ENCODE results near the gene TET2.

TET2 gene

DNA sequence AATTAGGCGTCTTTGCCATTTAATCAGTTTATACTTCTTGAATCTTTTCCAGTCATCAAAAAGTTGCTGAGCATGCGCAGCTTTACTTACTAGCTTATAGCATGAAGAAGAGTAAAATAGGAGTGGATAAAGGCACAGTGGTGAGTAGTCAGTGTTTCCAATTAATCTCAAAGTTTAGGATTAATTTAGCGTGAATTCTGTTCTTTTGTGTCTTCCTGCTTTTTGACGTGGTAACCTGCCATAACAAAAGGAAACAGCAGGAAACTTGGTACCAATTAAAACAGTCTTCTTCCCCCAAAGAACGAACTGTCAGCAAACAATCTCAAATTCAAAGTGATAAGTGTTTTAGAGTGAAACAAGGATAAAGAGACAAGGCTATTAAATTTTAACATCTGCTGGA lies 61.9 kb downstream of the TET2 start:
- DNase-seq (ENCODE audit: low read depth, low spot score), result no peak
- no peak overlapping the region for H3K4me3 ChIP-seq (ENCODE audit: low read length)

DNA sequence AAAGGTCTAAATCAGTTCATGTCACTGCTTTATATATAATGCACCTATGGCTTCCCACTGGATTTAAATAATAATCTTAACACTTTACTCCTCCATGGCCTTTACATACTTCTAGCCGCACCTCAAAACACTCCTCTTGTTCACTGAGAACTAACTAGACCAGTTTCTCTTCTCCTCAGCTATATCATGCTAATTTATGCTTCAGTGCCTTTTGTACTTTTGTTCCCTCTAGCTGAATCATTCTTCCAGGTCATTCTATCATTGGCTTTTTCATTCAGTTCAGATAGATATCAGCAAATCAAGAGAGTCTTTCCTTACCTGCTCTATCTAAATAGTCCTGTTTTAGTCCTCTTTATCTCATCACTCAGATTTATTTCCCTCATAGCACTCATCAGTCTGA lies 64.2 kb downstream of the TET2 start:
- DNase-seq (ENCODE audit: low read depth, low spot score), result no peak
- H3K4me3 ChIP-seq (ENCODE audit: low read length), result no peak overlapping the region

GRCh38 chr4:105215609-105216313 lies 69.1 kb downstream of the TET2 start:
- no peak for DNase-seq (ENCODE audit: low read depth, low spot score)

DNA sequence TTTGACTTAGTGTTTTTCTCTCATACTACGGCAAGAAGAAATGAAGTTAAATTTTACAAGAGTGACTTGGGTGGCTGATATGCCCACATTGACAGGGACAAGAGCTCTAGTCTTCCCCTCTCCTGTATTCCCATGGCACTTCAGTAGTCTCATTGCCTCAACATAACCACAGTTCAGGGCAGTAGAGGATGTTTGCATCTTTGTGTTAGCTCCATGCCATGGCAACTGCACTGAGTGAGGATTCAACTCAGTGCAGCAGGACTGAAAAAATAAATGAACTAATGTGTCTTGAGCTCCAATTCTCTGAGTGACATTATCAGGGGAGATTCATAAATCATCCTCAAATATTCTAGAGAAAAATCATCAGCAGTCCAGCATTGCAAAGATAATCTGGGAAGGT lies 78.8 kb downstream of the TET2 start:
- no peak overlapping the region for H3K4me3 ChIP-seq (ENCODE audit: low read length)
- no peak for DNase-seq (ENCODE audit: low read depth, low spot score)

More at GRCh38 chr4:105215609-105216313, 69.1 kb downstream of the TET2 start:
- H3K4me3 ChIP-seq (ENCODE audit: low read length), result no peak overlapping the region

DNA sequence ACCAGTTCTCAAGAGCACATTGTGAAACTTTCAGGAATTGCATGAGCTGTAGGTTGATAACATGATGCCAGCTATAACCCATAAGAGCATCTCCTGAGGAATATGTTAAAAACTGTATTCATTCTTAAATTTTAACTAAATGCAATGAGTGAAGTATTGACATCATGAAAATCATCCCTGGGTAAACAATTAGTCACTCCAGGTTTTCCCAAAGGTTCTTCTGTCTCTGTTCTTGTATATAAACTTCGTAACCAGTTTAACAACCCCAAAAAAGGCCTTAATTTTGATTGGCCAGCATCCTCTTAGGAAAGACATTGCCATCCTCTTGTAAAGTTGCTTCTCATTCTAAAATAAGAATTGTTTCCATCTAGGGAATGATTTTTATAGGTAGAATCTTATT lies 80.4 kb downstream of the TET2 start:
- DNase-seq (ENCODE audit: low read depth, low spot score), result no peak
- H3K4me3 ChIP-seq (ENCODE audit: low read length), result no peak overlapping the region

DNA sequence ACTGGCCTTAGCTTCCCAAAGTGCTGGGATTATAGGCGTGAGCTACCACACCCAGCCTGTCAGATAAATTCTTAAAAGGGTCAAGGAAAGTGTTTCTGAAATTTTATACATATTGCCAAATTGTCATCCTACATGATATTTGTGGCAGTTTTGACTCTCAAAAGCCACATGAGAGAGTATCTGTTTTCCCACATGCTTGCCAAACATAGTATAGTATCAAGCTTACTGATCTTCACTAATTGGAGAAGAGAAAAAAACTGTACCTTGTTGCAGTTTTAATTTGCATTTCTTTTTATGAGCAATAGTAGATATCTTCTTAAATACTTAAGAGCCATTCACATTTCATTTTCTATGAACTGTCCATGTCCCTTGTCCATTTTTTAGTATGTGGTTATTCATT lies 83.6 kb downstream of the TET2 start:
- no peak overlapping the region for H3K4me3 ChIP-seq (ENCODE audit: low read length)
- DNase-seq (ENCODE audit: low read depth, low spot score), result no peak

DNA sequence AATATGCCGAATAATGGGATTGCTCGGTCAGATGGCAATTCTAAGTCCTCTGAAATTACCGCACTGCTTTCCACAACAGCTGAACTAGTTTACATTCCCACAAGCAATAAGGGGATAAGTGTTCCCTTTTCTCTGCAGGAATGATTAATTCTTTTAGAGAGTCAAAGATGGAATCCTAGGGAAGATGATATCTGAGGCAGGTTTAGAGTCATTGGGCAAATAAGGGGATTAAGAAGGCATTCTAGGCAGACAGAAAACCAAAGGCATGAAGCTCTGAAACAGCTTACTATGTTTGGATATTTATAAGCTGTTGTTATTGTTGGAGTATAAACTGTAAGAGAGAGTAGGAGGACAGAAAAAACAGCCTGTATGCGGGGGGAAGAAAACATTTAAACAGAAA lies 85.7 kb downstream of the TET2 start:
- no peak for DNase-seq (ENCODE audit: low read depth, low spot score)
- H3K4me3 ChIP-seq (ENCODE audit: low read length), result no peak overlapping the region

DNA sequence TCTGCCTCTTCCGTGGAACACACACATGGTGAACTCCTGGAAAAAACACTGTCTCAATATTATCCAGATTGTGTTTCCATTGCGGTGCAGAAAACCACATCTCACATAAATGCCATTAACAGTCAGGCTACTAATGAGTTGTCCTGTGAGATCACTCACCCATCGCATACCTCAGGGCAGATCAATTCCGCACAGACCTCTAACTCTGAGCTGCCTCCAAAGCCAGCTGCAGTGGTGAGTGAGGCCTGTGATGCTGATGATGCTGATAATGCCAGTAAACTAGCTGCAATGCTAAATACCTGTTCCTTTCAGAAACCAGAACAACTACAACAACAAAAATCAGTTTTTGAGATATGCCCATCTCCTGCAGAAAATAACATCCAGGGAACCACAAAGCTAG lies 87.9 kb downstream of the TET2 start:
- no peak for DNase-seq (ENCODE audit: low read depth, low spot score)
- H3K4me3 ChIP-seq (ENCODE audit: low read length), result no peak overlapping the region

DNA sequence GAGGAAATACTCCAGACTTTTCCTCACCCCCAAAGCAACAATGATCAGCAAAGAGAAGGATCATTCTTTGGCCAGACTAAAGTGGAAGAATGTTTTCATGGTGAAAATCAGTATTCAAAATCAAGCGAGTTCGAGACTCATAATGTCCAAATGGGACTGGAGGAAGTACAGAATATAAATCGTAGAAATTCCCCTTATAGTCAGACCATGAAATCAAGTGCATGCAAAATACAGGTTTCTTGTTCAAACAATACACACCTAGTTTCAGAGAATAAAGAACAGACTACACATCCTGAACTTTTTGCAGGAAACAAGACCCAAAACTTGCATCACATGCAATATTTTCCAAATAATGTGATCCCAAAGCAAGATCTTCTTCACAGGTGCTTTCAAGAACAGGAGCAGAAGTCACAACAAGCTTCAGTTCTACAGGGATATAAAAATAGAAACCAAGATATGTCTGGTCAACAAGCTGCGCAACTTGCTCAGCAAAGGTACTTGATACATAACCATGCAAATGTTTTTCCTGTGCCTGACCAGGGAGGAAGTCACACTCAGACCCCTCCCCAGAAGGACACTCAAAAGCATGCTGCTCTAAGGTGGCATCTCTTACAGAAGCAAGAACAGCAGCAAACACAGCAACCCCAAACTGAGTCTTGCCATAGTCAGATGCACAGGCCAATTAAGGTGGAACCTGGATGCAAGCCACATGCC lies 89.7 kb downstream of the TET2 start:
- H3K4me3 ChIP-seq (ENCODE audit: low read length), result no peak overlapping the region
- DNase-seq (ENCODE audit: low read depth, low spot score), result no peak

DNA sequence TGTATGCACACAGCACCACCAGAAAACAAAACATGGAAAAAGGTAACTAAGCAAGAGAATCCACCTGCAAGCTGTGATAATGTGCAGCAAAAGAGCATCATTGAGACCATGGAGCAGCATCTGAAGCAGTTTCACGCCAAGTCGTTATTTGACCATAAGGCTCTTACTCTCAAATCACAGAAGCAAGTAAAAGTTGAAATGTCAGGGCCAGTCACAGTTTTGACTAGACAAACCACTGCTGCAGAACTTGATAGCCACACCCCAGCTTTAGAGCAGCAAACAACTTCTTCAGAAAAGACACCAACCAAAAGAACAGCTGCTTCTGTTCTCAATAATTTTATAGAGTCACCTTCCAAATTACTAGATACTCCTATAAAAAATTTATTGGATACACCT lies 90.2 kb downstream of the TET2 start:
- DNase-seq (ENCODE audit: low read depth, low spot score), result no peak
- no peak overlapping the region for H3K4me3 ChIP-seq (ENCODE audit: low read length)

GRCh38 chr4:105240037-105240436 lies 93.4 kb downstream of the TET2 start:
- no peak overlapping the region for H3K4me3 ChIP-seq (ENCODE audit: low read length)
- no peak for DNase-seq (ENCODE audit: low read depth, low spot score)

DNA sequence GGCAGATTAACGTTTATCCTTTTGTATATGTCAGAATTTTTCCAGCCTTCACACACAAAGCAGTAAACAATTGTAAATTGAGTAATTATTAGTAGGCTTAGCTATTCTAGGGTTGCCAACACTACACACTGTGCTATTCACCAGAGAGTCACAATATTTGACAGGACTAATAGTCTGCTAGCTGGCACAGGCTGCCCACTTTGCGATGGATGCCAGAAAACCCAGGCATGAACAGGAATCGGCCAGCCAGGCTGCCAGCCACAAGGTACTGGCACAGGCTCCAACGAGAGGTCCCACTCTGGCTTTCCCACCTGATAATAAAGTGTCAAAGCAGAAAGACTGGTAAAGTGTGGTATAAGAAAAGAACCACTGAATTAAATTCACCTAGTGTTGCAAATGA lies 94.8 kb downstream of the TET2 start:
- H3K4me3 ChIP-seq (ENCODE audit: low read length), result no peak overlapping the region
- DNase-seq (ENCODE audit: low read depth, low spot score), result no peak

DNA sequence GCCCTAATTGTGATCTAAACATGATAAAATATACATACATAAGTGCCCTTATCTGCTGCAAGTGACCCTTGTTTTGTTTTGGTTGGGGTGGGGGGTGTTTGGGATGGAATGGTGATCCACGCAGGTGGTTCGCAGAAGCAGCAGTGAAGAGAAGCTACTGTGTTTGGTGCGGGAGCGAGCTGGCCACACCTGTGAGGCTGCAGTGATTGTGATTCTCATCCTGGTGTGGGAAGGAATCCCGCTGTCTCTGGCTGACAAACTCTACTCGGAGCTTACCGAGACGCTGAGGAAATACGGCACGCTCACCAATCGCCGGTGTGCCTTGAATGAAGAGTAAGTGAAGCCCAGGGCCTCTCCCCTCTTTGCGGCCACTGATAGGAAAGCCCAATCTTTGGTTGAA lies 96.8 kb downstream of the TET2 start:
- DNase-seq (ENCODE audit: low read depth, low spot score), result no peak
- no peak overlapping the region for H3K4me3 ChIP-seq (ENCODE audit: low read length)

DNA sequence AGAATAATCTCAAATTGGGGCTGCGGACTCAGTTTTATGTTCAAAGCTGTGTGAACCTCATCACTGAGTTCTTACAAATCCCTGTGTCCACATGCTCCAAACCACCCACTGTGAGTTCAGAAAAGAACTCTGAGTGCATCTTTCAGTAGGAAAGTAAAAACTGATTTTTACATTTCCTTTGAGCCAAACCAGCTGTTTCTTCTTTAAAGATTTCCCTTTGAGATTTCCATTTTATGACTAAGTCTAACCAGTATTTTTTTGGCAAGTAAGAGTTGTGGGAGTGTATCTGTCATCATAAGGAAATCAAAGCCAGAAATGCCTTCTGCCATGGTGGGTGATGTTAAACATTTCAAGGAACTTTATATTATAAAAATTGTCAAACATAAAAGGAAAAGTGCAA lies 100.0 kb downstream of the TET2 start:
- DNase-seq (ENCODE audit: low read depth, low spot score), result no peak
- H3K4me3 ChIP-seq (ENCODE audit: low read length), result no peak overlapping the region

DNA sequence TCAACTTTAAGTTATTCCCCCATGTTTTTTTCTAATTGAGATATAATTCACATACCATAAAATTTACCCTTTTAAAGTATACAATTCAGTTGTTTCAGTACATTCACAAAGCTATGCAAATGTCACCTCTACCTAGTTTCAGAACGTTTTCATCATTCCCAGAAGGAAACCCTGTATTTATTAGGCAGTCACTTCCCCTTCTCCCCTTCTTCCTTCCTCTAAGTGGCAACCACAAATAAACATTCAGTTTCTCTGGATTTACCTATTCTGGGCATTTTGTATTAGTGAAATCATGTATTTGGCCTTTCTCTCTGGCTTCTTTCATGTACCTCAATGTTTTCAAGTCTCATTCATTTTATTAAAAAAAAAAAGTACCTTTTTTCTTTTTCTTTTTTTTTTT lies 101.9 kb downstream of the TET2 start:
- H3K4me3 ChIP-seq (ENCODE audit: low read length), result no peak overlapping the region
- no peak for DNase-seq (ENCODE audit: low read depth, low spot score)

DNA sequence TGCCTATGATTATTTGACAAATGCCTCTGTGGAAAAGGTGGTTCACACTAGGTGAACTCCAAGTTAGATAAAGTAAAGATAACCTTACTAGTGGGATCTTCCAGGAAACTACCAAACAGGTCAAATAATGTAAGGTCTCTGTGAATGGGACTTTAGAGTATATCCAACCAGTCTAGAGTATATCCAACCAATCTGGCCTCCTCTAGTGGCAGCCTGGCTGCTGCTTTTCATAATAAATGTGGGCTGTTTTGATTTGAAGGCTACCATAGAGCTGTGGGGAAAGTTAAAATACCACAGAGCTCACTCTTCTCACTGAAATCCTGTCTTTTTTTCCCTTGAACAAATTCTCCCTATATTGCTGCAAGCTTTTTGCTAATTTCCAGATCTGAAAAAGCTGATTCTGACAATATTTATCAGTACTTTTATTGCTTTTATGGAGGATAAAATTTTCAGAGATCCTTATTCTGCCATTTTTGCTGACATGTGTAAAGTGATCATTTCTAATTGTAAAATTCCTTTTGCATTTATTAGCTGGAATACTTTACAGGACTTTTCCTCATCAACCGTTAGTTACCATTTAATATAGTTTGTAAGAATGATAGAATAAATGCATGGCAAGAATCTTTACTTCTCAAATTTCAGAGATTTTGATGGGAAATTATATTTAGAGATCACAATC lies 111.3 kb downstream of the TET2 start:
- DNase-seq (ENCODE audit: low read depth, low spot score), result no peak
- H3K4me3 ChIP-seq (ENCODE audit: low read length), result no peak overlapping the region

GRCh38 chr4:105265689-105266088 lies 119.0 kb downstream of the TET2 start:
- DNase-seq (ENCODE audit: low read depth, low spot score), result no peak
- no peak overlapping the region for H3K4me3 ChIP-seq (ENCODE audit: low read length)

GRCh38 chr4:105267280-105267679 lies 120.6 kb downstream of the TET2 start:
- no peak for DNase-seq (ENCODE audit: low read depth, low spot score)
- no peak overlapping the region for H3K4me3 ChIP-seq (ENCODE audit: low read length)

- no peak overlapping the region for H3K4me3 ChIP-seq (ENCODE audit: low read length)
- DNase-seq (ENCODE audit: low read depth, low spot score), result no peak
Observed at GRCh38 chr4:105272002-105272401, 125.3 kb downstream of the TET2 start.

DNA sequence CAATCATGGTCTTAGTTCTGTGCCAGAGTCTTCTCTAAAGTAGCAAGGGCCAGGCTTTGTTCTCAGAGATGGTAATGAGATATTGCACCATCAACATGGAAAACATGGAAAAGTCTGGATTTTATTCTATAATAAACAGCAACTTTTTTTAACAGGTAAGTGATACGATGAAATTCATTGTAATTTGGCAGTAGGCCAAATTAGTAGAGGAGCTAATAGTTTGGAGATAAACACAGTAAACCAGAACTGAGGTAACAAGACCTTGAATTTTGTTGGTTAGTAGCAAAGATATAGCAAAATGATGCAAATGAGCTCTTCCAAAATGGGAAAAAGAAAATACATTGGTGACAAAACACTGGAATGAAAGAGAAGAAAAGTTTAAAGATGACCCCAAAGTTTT lies 126.6 kb downstream of the TET2 start:
- no peak for DNase-seq (ENCODE audit: low read depth, low spot score)
- H3K4me3 ChIP-seq (ENCODE audit: low read length), result no peak overlapping the region

DNA sequence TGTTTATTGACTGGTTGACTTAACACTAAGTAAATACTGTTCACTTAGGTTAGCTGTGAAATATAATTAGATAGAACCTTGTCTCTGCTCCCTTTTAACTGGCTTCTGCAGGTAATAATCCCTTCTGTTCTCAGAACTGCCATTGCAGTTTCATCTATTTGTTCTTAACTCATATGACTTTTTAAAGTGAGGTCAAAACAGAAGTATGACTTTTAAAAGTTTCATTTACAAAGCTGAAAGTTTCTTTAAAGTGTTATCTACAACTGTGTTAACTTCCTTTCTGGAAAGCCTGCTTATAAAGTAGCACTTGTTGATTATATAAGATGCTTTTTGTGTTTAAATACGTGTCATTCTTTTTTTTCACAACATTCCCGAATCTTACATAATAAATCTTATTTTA lies 127.4 kb downstream of the TET2 start:
- no peak overlapping the region for H3K4me3 ChIP-seq (ENCODE audit: low read length)
- no peak for DNase-seq (ENCODE audit: low read depth, low spot score)
